Esophagus muscularis mucosa (tissue), 4 donors: ENCODE results near the gene ADCY4.

Experiments
- CTCF ChIP-seq, 3 experiments: fragments of 200-600 bp in 2 of 3; fragments of 450-650 bp in 1 of 3; sonication (generic) in 2 of 3; IDR thresholded peaks; one replicate each; pipeline ENCODE4 v1.5.1; 2017 to 2019; ENCODE audit warnings: antibody characterized with exemption in 3 of 3, mild to moderate bottlenecking in 2 of 3, moderate library complexity in 1 of 3
- EP300 ChIP-seq: sonication (generic); formaldehyde crosslinking; IDR thresholded peaks from one replicate; pipeline ENCODE4 v1.6.1; 2017; ENCODE audit warnings: antibody characterized with exemption
- POLR2A ChIP-seq: fragments of 450-650 bp; IDR thresholded peaks from one replicate; pipeline ENCODE4 v1.6.1; 2017; ENCODE audit warnings: antibody characterized with exemption, moderate library complexity, mild to moderate bottlenecking, low read depth
- POLR2AphosphoS5 ChIP-seq, 2 donors: sonication (generic); formaldehyde crosslinking; IDR thresholded peaks; one replicate each; pipeline ENCODE4 v1.6.1; 2017; ENCODE audit warnings: antibody characterized with exemption in 2 of 2

- TF ChIP-seq CTCF (IDR thresholded peaks at IDR 0.05): no peak
- no peak for TF ChIP-seq EP300
- no peak for TF ChIP-seq POLR2A
- TF ChIP-seq POLR2AphosphoS5 (IDR thresholded peaks at IDR 0.05): no peak
These were observed 64.8 kb downstream of the ADCY4 start for GRCh38 chr14:24269910-24270536.
